IPS-NIHi7 (cell line): ENCODE data around the gene ACACA.

Source experiments
- DNase-seq: peaks from one replicate; pipeline ENCODE4 v3.0.0; 2012; ENCODE audit warnings: mixed read lengths; ENCODE audit errors: extremely low spot score

Gene ACACA

GRCh38 chr17:37231887-37232286 is 174.7 kb downstream of the ACACA start:
- DNase-seq: no peak

GRCh38 chr17:37230633-37231032 is 176.0 kb downstream of the ACACA start:
- no peak for DNase-seq

GRCh38 chr17:37225465-37225864 is 181.2 kb downstream of the ACACA start:
- DNase-seq: peak; percentile 18

- no peak for DNase-seq
Observed at GRCh38 chr17:37221865-37222264, 184.8 kb downstream of the ACACA start.

- peak; percentile 53 for DNase-seq
Observed at GRCh38 chr17:37220607-37220953, 186.1 kb downstream of the ACACA start.

GRCh38 chr17:37219876-37220606 is 186.6 kb downstream of the ACACA start:
- peak; percentile 18 for DNase-seq

GRCh38 chr17:37218849-37219248 is 187.8 kb downstream of the ACACA start:
- DNase-seq: no peak

GRCh38 chr17:37214416-37214815 is 192.2 kb downstream of the ACACA start:
- DNase-seq: no peak

- no peak for DNase-seq
Observed at GRCh38 chr17:37213927-37214326, 192.7 kb downstream of the ACACA start.

GRCh38 chr17:37212179-37212578 is 194.5 kb downstream of the ACACA start:
- no peak for DNase-seq

GRCh38 chr17:37211136-37211535 is 195.5 kb downstream of the ACACA start:
- DNase-seq: no peak

- no peak for DNase-seq
Observed at GRCh38 chr17:37207103-37207502, 199.5 kb downstream of the ACACA start.

GRCh38 chr17:37206299-37206698 is 200.3 kb downstream of the ACACA start:
- DNase-seq: no peak

- no peak for DNase-seq
Observed at GRCh38 chr17:37200497-37200896, 206.1 kb downstream of the ACACA start.

GRCh38 chr17:37197336-37197735 is 209.3 kb downstream of the ACACA start:
- DNase-seq: no peak

- DNase-seq: peak; percentile 23
Observed at GRCh38 chr17:37194208-37194607, 212.4 kb downstream of the ACACA start.

- no peak for DNase-seq
Observed at GRCh38 chr17:37191219-37191618, 215.4 kb downstream of the ACACA start.

GRCh38 chr17:37190493-37190892 is 216.1 kb downstream of the ACACA start:
- DNase-seq: no peak

- DNase-seq: no peak
Observed at GRCh38 chr17:37188157-37188556, 218.5 kb downstream of the ACACA start.

- no peak for DNase-seq
Observed at GRCh38 chr17:37187262-37187661, 219.4 kb downstream of the ACACA start.

GRCh38 chr17:37182786-37183465 is 223.7 kb downstream of the ACACA start:
- DNase-seq: no peak

GRCh38 chr17:37180376-37180775 is 226.3 kb downstream of the ACACA start:
- DNase-seq: no peak

- DNase-seq: no peak
Observed at GRCh38 chr17:37179893-37180292, 226.7 kb downstream of the ACACA start.
